ENCODE results near the gene DNAJC18. TPM values are rescaled to one million over a fixed set of nuclear protein-coding genes. Genes with fewer than 3 reads are reported as not detected.

Gene DNAJC18
- total RNA-seq, 4 donors from 2014 or later = 9.2 to 11.4 (median 10.7) TPM

DNA sequence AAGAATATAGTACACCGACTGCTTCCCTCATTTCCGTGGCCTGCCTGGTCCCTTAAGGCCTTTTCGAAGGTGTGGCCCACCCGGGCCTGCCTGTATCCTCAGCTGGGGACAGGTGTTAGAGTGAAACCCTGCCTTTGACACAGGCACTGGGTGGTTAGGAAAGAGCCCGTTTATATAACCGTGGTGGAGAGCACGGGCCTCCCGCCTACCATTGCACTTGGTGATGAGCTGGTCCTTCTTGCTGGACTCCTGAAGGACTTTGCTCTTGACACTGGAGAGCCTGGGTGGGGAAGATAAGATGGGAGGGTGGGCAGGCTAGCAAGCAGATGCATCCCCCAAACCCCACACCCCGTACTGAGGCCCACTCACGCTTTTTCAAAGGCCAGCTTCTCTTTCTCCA is 37.8 kb downstream of the DNAJC18 start:
- Histone ChIP-seq H3K36me3 (no peaks in the 10 kb centered on the region), H3K4me3 (no peak overlapping the region), H3K27ac (no peak overlapping the region), H3K4me1 (peaks cover 4 to 15% (median 11%) of the 10 kb centered on the region in 4 donors), H3K27me3 (no peaks in the 10 kb centered on the region), H3K9me3 (no peaks in the 10 kb centered on the region)
- TF ChIP-seq EP300 (IDR thresholded peaks at IDR 0.05) (no peak), POLR2A (IDR thresholded peaks at IDR 0.05) (no peak)
- TF ChIP-seq, protein P1, sequence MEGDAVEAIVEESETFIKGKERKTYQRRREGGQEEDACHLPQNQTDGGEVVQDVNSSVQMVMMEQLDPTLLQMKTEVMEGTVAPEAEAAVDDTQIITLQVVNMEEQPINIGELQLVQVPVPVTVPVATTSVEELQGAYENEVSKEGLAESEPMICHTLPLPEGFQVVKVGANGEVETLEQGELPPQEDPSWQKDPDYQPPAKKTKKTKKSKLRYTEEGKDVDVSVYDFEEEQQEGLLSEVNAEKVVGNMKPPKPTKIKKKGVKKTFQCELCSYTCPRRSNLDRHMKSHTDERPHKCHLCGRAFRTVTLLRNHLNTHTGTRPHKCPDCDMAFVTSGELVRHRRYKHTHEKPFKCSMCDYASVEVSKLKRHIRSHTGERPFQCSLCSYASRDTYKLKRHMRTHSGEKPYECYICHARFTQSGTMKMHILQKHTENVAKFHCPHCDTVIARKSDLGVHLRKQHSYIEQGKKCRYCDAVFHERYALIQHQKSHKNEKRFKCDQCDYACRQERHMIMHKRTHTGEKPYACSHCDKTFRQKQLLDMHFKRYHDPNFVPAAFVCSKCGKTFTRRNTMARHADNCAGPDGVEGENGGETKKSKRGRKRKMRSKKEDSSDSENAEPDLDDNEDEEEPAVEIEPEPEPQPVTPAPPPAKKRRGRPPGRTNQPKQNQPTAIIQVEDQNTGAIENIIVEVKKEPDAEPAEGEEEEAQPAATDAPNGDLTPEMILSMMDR (IDR thresholded peaks at IDR 0.05) = no peak
- WGBS, 2 donors = 87 to 95% methylated on average over 9 to 10 of the region's 10 CpGs
- no peak for DNase-seq (ENCODE audit: low spot score in 2 of 2)

DNA sequence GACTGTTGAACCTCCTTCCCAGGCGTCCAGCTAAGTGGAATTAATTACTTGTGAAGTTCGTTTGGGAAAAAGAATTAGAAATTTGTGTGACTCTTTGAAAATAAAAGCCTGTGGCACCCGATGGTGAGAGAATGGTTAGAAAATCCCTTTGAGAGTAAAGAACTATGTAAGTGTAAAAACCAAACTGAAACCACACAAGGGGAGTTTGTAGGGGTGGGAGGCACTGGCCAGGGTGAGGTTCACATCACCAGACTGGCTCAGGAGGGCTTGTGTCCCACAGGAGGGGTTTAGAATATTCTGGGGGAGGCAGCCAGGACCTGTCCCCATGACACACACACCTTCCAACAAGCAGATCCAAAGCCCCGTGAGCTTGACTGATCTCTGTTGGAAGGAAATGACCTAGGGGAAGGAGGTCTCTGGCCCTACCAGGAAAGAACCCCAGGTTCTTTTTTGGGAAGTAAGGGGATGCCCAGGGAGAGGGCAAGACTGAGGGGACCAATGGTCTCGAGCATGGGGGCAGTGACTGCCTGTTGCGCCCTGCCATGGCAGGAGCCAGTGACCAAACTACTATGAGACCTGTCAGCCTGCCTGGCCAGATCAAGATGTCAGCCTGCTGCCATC is 39.7 kb downstream of the DNAJC18 start:
- TF ChIP-seq, protein P1 (IDR thresholded peaks at IDR 0.05) = no peak
- TF ChIP-seq POLR2A (IDR thresholded peaks at IDR 0.05) (no peak), EP300 (IDR thresholded peaks at IDR 0.05) (no peak)
- H3K9me3 ChIP-seq = no peaks in the 10 kb centered on the region
- peaks cover 0 to 14% of the 10 kb centered on the region in 2 donors for H3K27me3 ChIP-seq
- WGBS, 2 donors = 83 to 85% methylated on average over 6 of the region's 6 CpGs
- H3K27ac ChIP-seq = no peak overlapping the region
- DNase-seq (ENCODE audit: low spot score in 2 of 2) = no peak
- no peak overlapping the region for H3K4me3 ChIP-seq
- no peaks in the 10 kb centered on the region for H3K36me3 ChIP-seq
- H3K4me1 ChIP-seq = peaks cover 4 to 22% (median 11%) of the 10 kb centered on the region in 4 donors

DNA sequence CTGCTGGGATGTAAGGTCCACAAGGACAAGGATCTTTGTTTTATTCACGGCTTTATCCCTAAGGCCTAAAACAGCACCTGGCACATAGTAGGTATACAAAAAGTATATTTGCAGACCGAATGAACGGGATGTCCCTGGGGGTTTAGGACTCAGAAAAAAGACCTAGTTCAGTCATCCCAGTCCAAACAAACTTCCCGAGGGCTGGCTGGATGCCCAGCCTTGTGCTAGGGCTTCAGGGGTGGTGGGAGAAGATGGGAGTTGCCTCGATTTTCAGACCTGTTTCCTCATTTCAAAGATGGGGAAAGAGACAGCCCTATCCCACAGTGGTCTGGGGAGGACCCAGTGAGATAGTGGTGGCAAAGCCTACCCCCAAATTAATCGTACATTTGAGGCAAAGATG is 41.4 kb downstream of the DNAJC18 start:
- WGBS, 2 donors = 47 to 48% methylated on average over 6 of the region's 6 CpGs
- H3K9me3 ChIP-seq = no peaks in the 10 kb centered on the region
- no peaks in the 10 kb centered on the region for H3K36me3 ChIP-seq
- DNase-seq (ENCODE audit: low spot score in 2 of 2) = no peak
- H3K4me1 ChIP-seq = peaks cover 0 to 27% (median 10%) of the 10 kb centered on the region in 4 donors
- no peak overlapping the region for H3K4me3 ChIP-seq
- H3K27me3 ChIP-seq = peaks cover 0 to 30% of the 10 kb centered on the region in 2 donors
- no peak overlapping the region for H3K27ac ChIP-seq
- TF ChIP-seq EP300 (IDR thresholded peaks at IDR 0.05) (no peak), POLR2A (IDR thresholded peaks at IDR 0.05) (no peak)
- TF ChIP-seq, protein P1 (IDR thresholded peaks at IDR 0.05) = no peak

DNA sequence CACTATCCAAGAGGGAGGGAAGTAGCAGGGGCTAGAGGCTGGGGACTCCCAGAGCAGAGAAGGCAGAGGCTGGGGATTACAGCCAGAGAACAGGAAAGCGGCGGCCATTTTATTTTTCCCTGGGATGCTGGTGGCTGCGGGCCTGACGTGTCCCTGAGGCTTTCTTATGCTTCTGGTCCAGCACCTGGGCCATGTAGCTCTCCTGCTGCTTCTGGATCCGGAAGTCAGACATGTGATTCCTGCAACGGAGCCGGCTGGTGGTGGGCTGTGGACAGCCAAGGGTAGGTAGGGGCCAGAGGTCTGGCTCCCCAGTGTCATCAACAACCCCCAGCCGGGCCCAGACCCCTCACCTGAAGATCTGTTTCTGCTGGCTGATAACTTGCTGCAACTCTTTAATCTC is 42.6 kb downstream of the DNAJC18 start:
- 84 to 88% methylated on average over 6 to 8 of the region's 8 CpGs for WGBS, 2 donors
- DNase-seq (ENCODE audit: low spot score in 2 of 2) = no peak

More for the DNA sequence above, 42.6 kb downstream of the DNAJC18 start:
- peaks cover 0 to 38% (median 12%) of the 10 kb centered on the region in 4 donors for H3K4me1 ChIP-seq
- no peaks in the 10 kb centered on the region for H3K9me3 ChIP-seq
- H3K27me3 ChIP-seq = peaks cover 0 to 35% of the 10 kb centered on the region in 2 donors
- H3K27ac ChIP-seq = no peak overlapping the region
- no peak overlapping the region for H3K4me3 ChIP-seq
- TF ChIP-seq POLR2A (IDR thresholded peaks at IDR 0.05) (no peak), EP300 (IDR thresholded peaks at IDR 0.05) (no peak)
- TF ChIP-seq, protein P1 (IDR thresholded peaks at IDR 0.05) = no peak
- H3K36me3 ChIP-seq = no peaks in the 10 kb centered on the region

Data from tibial nerve (tissue), 4 donors.